Neural progenitor cell (in vitro differentiated cells): ENCODE results near the gene ARID3A. TPM values are rescaled to one million over a fixed set of nuclear protein-coding genes. Genes with fewer than 3 reads are reported as not detected.

Source experiments
- DNase-seq: peaks from one replicate; pipeline ENCODE4 v3.0.0-alpha.2; 2016; ENCODE audit warnings: low spot score
- H2AFZ ChIP-seq: fragments of 200-600 bp; sonication (generic); replicated peaks from 2 replicates; pipeline ENCODE4 v1.6.1; 2016; ENCODE audit warnings: antibody characterized with exemption
- H3F3A ChIP-seq: fragments of 200-600 bp; sonication (generic); 2 replicates; pipeline ENCODE4 v1.6.1; 2016; ENCODE audit warnings: antibody characterized with exemption, low read depth
- H3K27ac ChIP-seq: fragments of 200-600 bp; sonication (generic); 2 replicates; pipeline ENCODE4 v1.5.1; 2016; ENCODE audit warnings: mild to moderate bottlenecking
- H3K27me3 ChIP-seq: fragments of 200-600 bp; sonication (generic); 2 replicates; pipeline ENCODE4 v1.6.1; 2016; ENCODE audit warnings: mild to moderate bottlenecking, moderate library complexity
- H3K36me3 ChIP-seq: fragments of 200-600 bp; sonication (generic); 2 replicates; pipeline ENCODE4 v1.5.1; 2016
- H3K4me1 ChIP-seq: fragments of 200-600 bp; sonication (generic); 2 replicates; pipeline ENCODE4 v1.6.1; 2016; ENCODE audit warnings: mixed run types
- H3K4me2 ChIP-seq: fragments of 200-600 bp; sonication (generic); 2 replicates; pipeline ENCODE4 v1.6.1; 2016
- H3K4me3 ChIP-seq: fragments of 200-600 bp; sonication (generic); 2 replicates; pipeline ENCODE4 v1.5.1; 2016
- H3K79me2 ChIP-seq: fragments of 200-600 bp; sonication (generic); 2 replicates; pipeline ENCODE4 v1.6.1; 2016; ENCODE audit warnings: low read depth
- H3K9ac ChIP-seq: fragments of 200-600 bp; sonication (generic); 2 replicates; pipeline ENCODE4 v1.6.1; 2016
- H3K9me3 ChIP-seq: fragments of 200-600 bp; sonication (generic); 2 replicates; pipeline ENCODE4 v1.5.1; 2016; ENCODE audit warnings: low read depth
- H4K20me1 ChIP-seq: fragments of 200-600 bp; sonication (generic); 2 replicates; pipeline ENCODE4 v1.6.1; 2016; ENCODE audit warnings: low read depth
- H3K27ac Mint-ChIP-seq: 3 replicates; pipeline ENCODE4 v1.8.0; 2021; ENCODE audit warnings: mixed read lengths
- H3K27me3 Mint-ChIP-seq: 2 replicates; pipeline ENCODE4 v1.8.0; 2022; ENCODE audit warnings: low read depth, mild to moderate bottlenecking, inconsistent platforms, moderate library complexity, mixed read lengths; ENCODE audit not compliant: insufficient read depth
- H3K36me3 Mint-ChIP-seq: 3 replicates; pipeline ENCODE4 v1.8.0; 2021; ENCODE audit warnings: mixed read lengths
- H3K4me1 Mint-ChIP-seq: 3 replicates; pipeline ENCODE4 v1.8.0; 2021; ENCODE audit warnings: mixed read lengths
- H3K4me3 Mint-ChIP-seq: 3 replicates; pipeline ENCODE4 v1.8.0; 2021; ENCODE audit warnings: mild to moderate bottlenecking, moderate library complexity, mixed read lengths
- H3K9me3 Mint-ChIP-seq: 3 replicates; pipeline ENCODE4 v1.8.0; 2020; ENCODE audit warnings: mixed read lengths
- EZH2 ChIP-seq: fragments of 200-600 bp; sonication (generic); IDR thresholded peaks from 2 replicates; pipeline ENCODE4 v1.6.1; 2017; ENCODE audit warnings: antibody characterized with exemption, mild to moderate bottlenecking, moderate library complexity
- EZH2phosphoT487 ChIP-seq: fragments of 200-600 bp; sonication (generic); IDR thresholded peaks from 2 replicates; pipeline ENCODE4 v1.6.1; 2017; ENCODE audit warnings: antibody characterized with exemption
- total RNA-seq: library from RNA; depleted of rRNA; stranded (reverse); fragments of >200 nt; gene quantifications from 2 replicates; pipeline ENCODE4 v1.2.3, GENCODE V29; 2015; ENCODE audit warnings: low replicate concordance
- TF ChIP-seq, protein P1 (sequence below): fragments of 200-600 bp; sonication (generic); IDR thresholded peaks from 2 replicates; pipeline ENCODE4 v1.5.1; 2017; ENCODE audit warnings: antibody characterized with exemption, mild to moderate bottlenecking

ARID3A gene
- total RNA-seq, 1 donor from 2014 or later: 25.5 TPM

DNA sequence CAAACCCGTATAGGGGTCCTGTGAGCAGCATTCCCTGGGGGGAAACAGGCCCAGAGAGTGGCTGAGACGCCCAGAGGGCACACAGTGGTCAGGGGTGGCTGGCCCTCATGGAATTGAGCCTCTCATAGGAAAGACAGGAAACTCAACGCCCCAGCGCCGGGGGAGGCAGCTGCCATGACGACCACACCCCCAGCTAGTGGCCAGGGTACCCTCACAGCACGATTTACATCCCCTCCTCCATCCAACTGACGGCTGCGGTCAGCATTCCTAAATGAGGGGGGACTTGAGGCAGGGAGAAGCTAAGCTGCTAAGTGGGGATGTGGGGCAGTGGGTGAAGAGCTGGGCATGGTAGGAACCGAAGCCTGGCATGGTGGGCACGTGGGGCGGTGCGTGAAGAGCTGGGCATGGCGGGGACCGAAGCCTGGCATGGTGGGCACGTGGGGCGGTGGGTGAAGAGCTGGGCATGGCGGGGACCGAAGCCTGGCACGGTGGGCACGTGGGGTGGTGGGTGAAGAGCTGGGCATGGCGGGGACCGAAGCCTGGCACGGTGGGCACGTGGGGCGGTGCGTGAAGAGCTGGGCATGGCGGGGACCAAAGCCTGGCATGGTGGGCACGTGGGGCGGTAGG is 42.9 kb upstream of the ARID3A start:
- H3K79me2 ChIP-seq: no peaks in the 10 kb centered on the region
- Mint-ChIP-seq H3K9me3 (no peaks in the 10 kb centered on the region), H3K4me3 (no peak overlapping the region), H3K27me3 (peaks cover 8% of the 10 kb centered on the region), H3K27ac (no peak overlapping the region), H3K36me3 (peaks cover 20% of the 10 kb centered on the region), H3K4me1 (peaks cover 5% of the 10 kb centered on the region)
- DNase-seq: no peak
- no peaks in the 10 kb centered on the region for H3K4me1 ChIP-seq
- no peaks in the 10 kb centered on the region for H3F3A ChIP-seq
- peaks cover 10% of the 10 kb centered on the region for H4K20me1 ChIP-seq
- H3K36me3 ChIP-seq: no peaks in the 10 kb centered on the region
- no peak overlapping the region for H3K9ac ChIP-seq
- no peak overlapping the region for H3K27ac ChIP-seq
- TF ChIP-seq, protein P1, sequence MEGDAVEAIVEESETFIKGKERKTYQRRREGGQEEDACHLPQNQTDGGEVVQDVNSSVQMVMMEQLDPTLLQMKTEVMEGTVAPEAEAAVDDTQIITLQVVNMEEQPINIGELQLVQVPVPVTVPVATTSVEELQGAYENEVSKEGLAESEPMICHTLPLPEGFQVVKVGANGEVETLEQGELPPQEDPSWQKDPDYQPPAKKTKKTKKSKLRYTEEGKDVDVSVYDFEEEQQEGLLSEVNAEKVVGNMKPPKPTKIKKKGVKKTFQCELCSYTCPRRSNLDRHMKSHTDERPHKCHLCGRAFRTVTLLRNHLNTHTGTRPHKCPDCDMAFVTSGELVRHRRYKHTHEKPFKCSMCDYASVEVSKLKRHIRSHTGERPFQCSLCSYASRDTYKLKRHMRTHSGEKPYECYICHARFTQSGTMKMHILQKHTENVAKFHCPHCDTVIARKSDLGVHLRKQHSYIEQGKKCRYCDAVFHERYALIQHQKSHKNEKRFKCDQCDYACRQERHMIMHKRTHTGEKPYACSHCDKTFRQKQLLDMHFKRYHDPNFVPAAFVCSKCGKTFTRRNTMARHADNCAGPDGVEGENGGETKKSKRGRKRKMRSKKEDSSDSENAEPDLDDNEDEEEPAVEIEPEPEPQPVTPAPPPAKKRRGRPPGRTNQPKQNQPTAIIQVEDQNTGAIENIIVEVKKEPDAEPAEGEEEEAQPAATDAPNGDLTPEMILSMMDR: no peak
- TF ChIP-seq EZH2 (no peak), EZH2phosphoT487 (no peak)
- no peak overlapping the region for H3K4me2 ChIP-seq
- H2AFZ ChIP-seq: no peak overlapping the region
- no peaks in the 10 kb centered on the region for H3K27me3 ChIP-seq
- H3K9me3 ChIP-seq: no peaks in the 10 kb centered on the region
- H3K4me3 ChIP-seq: no peak overlapping the region

DNA sequence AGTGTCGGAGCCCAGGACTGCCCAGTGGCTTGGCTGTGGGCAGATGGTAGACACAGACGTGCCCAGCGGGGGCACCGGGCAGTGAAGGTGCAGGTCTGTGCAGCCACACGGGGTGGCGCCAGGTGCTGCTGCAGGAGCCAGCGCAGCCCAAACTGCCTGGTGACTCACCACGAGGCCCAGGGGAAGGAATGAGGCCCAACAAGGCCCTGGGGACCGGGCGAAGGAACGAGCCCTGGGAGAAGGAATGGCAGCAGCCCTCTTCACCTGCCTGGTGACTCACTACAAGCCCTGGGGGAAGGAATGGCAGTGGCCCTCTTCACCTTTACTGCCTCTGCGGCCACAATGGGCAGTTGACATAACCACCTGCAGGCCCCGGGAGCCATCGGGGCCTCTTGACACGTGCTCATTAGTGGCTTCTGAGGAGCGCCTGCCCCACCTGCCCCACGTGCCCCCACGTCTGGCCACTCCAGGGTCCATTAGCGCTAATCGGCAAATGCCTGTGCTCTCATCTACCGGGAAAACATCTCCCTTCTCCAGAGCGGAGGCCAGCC is 42.1 kb upstream of the ARID3A start:
- Histone ChIP-seq H3K4me3 (no peak overlapping the region), H2AFZ (no peak overlapping the region), H3K9me3 (no peaks in the 10 kb centered on the region), H3K79me2 (no peaks in the 10 kb centered on the region), H3K4me1 (no peaks in the 10 kb centered on the region), H3K27ac (no peak overlapping the region), H4K20me1 (peaks cover 10% of the 10 kb centered on the region), H3K4me2 (no peak overlapping the region), H3K9ac (no peak overlapping the region), H3F3A (no peaks in the 10 kb centered on the region), H3K36me3 (no peaks in the 10 kb centered on the region), H3K27me3 (no peaks in the 10 kb centered on the region)
- H3K4me1 Mint-ChIP-seq: peaks cover 5% of the 10 kb centered on the region
- peaks cover 9% of the 10 kb centered on the region for H3K27me3 Mint-ChIP-seq
- DNase-seq: no peak
- no peaks in the 10 kb centered on the region for H3K9me3 Mint-ChIP-seq
- H3K4me3 Mint-ChIP-seq: no peak overlapping the region
- no peak overlapping the region for H3K27ac Mint-ChIP-seq
- peaks cover 20% of the 10 kb centered on the region for H3K36me3 Mint-ChIP-seq
- TF ChIP-seq EZH2 (no peak), EZH2phosphoT487 (no peak)
- TF ChIP-seq, protein P1: no peak

DNA sequence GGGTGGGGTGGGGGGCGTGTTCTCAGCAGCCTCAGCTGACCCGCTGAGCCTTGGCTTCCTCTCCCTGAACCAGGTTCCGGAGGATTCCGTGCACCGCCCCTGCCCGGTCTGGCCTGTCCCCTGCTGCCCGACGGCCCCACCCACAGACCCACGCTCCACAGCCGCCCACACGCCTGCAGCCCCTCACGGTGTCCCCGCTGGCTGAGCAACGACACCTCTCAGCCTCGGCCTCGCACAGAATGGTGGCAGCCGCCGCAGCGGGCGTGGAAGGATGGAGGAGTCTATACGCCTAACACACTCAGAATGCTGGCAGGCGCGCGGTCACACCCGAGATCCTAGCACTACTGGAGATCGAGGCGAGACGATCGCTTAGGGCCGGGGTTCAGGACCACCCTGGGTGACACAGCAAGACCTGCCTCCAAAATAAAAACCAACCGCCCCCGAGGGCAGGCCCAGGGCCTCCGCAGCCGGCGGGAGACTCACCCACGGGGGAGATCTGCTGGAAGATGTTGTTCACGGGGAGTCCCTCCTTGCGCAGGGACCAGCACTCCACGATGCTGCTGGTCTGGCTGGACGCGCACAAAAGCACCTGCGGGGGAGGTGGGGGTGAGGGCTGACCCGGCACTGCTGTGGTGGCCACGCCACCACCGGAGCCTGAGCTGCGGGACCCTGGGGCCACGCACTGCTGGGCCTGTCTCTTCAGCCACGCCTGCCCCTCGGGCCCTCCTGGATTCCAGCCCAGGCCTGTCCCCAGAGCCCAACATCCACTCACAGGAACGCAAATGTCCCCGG is 41.2 kb upstream of the ARID3A start:
- Histone ChIP-seq H3K27ac (no peak overlapping the region), H3K27me3 (no peaks in the 10 kb centered on the region), H3K4me2 (no peak overlapping the region), H3K79me2 (no peaks in the 10 kb centered on the region), H4K20me1 (peaks cover 10% of the 10 kb centered on the region), H3K4me1 (no peaks in the 10 kb centered on the region), H3K36me3 (no peaks in the 10 kb centered on the region), H3F3A (no peaks in the 10 kb centered on the region), H3K9me3 (no peaks in the 10 kb centered on the region), H3K9ac (no peak overlapping the region), H3K4me3 (no peak overlapping the region), H2AFZ (no peak overlapping the region)
- DNase-seq: no peak
- no peaks in the 10 kb centered on the region for H3K9me3 Mint-ChIP-seq
- peaks cover 4% of the 10 kb centered on the region for H3K27me3 Mint-ChIP-seq
- peaks cover 20% of the 10 kb centered on the region for H3K36me3 Mint-ChIP-seq
- peaks cover 3% of the 10 kb centered on the region for H3K4me1 Mint-ChIP-seq
- H3K27ac Mint-ChIP-seq: no peak overlapping the region
- no peak overlapping the region for H3K4me3 Mint-ChIP-seq
- TF ChIP-seq, protein P1: no peak
- TF ChIP-seq EZH2phosphoT487 (no peak), EZH2 (no peak)
